Stimulated activated CD4-positive, alpha-beta T cell treated with anti-CD3 and anti-CD28 coated beads, TNF-alpha, amount 100 ng/mL, for 24 hours (primary cell): ENCODE results near the gene ZDHHC1.
"Not testable (repeated sequence)": the region's sequence is repeated elsewhere in the genome, so short reads cannot be mapped to it uniquely, and the experiment has no call there.

Experiments
- DNase-seq, 3 experiments: peaks; one replicate each; pipeline ENCODE4 v3.0.0-alpha.2; 2020; ENCODE audit warnings: low read depth in 3 of 3

Gene ZDHHC1

GRCh38 chr16:67430977-67431774 is 14.9 kb upstream of the ZDHHC1 start, which contains the start of gene HSD11B2:
Gene HSD11B2, plus strand, starts transcription at chr16:67431121. Its CDS starts 128 bp downstream, at chr16:67431249.
- no peak for DNase-seq

- peak in 1 of 3 experiments; percentile 43 for DNase-seq
These were observed 14.3 kb upstream of the ZDHHC1 start for GRCh38 chr16:67430504-67430976.

- no peak for DNase-seq
These were observed 13.7 kb upstream of the ZDHHC1 start for GRCh38 chr16:67429799-67430503.

- DNase-seq: no peak
These were observed 12.9 kb upstream of the ZDHHC1 start for GRCh38 chr16:67429053-67429798.

GRCh38 chr16:67428146-67428731 is 12.0 kb upstream of the ZDHHC1 start:
- DNase-seq: peak in 2 of 3 experiments; percentile 40 to 55

- no peak for DNase-seq
These were observed 10.7 kb upstream of the ZDHHC1 start for GRCh38 chr16:67426950-67427349.

- no peak for DNase-seq
These were observed 9.7 kb upstream of the ZDHHC1 start for GRCh38 chr16:67426022-67426421.

GRCh38 chr16:67425580-67425979 is 9.3 kb upstream of the ZDHHC1 start:
- no peak for DNase-seq

GRCh38 chr16:67425061-67425460 is 8.8 kb upstream of the ZDHHC1 start:
- DNase-seq: no peak

GRCh38 chr16:67424261-67424615 is 8.0 kb upstream of the ZDHHC1 start:
- DNase-seq: no peak

GRCh38 chr16:67423611-67424260 is 7.5 kb upstream of the ZDHHC1 start:
- DNase-seq: no peak

- no peak for DNase-seq
These were observed 6.7 kb upstream of the ZDHHC1 start for GRCh38 chr16:67423015-67423414.

GRCh38 chr16:67421030-67421429 is 4.8 kb upstream of the ZDHHC1 start:
- no peak for DNase-seq

GRCh38 chr16:67419931-67420330 is 3.7 kb upstream of the ZDHHC1 start:
- no peak for DNase-seq

- DNase-seq: no peak
These were observed 3.2 kb upstream of the ZDHHC1 start for GRCh38 chr16:67419502-67419901.

GRCh38 chr16:67417333-67418061 is 1.2 kb upstream of the ZDHHC1 start:
- DNase-seq: no peak

- DNase-seq: not testable (repeated sequence)
These were observed 856 bp downstream of the ZDHHC1 start for GRCh38 chr16:67415421-67415820.

GRCh38 chr16:67413978-67414911 is 2.0 kb downstream of the ZDHHC1 start:
- DNase-seq: no peak

- DNase-seq: no peak
These were observed 4.0 kb downstream of the ZDHHC1 start for GRCh38 chr16:67412294-67412693.

GRCh38 chr16:67411339-67411738 is 4.9 kb downstream of the ZDHHC1 start:
- no peak for DNase-seq
